K562 (cell line): Measurements from ENCODE around the gene TMTC4. TPM values are rescaled to one million over a fixed set of nuclear protein-coding genes. Genes with fewer than 3 reads are reported as not detected.

Experiments used
- ATAC-seq: fragments of 200-7000 bp; cut with Tn5 transposase; 3 replicates; pipeline ENCODE4 v1.9.1; 2020; ENCODE audit warnings: moderate library complexity
- BruUV-seq: library from RNA; stranded (reverse); fragments of 400-500 nt; replicated peaks from 2 replicates; lab custom pipeline; 2021; lab: Mats Ljungman, UMichigan
- CTCF ChIA-PET: fragments of 300-600 bp; formaldehyde crosslinking; extraction: SDS; loops from one replicate; lab custom pipeline; 2021; ENCODE audit warnings: low intra/inter-chr PET ratio; lab: Yijun Ruan, JAX
- POLR2A ChIA-PET: fragments of 300-600, 350-650 bp; sonication (Branson Sonifier 250); formaldehyde crosslinking; extraction: SDS; loops from one replicate; lab custom pipeline; 2021; ENCODE audit warnings: antibody characterized with exemption, inconsistent platforms; lab: Yijun Ruan, JAX
- DNase-seq, 4 experiments: peaks; one replicate each; pipeline versions ENCODE4 v3.0.0 to v3.0.0-alpha.2; 2011 to 2018; ENCODE audit warnings: low spot score in 3 of 4, mixed read lengths in 3 of 4; ENCODE audit errors: extremely low read depth in 1 of 4
- FAIRE-seq: peaks from 2 replicates; lab custom pipeline; 2011; peaks lifted over from hg19 to GRCh38; lab: Jason Lieb, UNC
- H2AFZ ChIP-seq: 2 replicates; pipeline ENCODE4 v1.6.0; 2011; ENCODE audit warnings: low read depth, low read length, control low read depth, inconsistent platforms
- H3K27ac ChIP-seq: fragments of 200-600 bp; 3 replicates; pipeline ENCODE4 v1.8.0; 2011; ENCODE audit warnings: low read depth, mild to moderate bottlenecking, control low read depth, inconsistent platforms, low read length, moderate library complexity, mixed read lengths; ENCODE audit errors: extremely low read depth
- H3K27me3 ChIP-seq, 2 experiments: fragments of 300-600 bp in 1 of 2; 2 replicates in 1 of 2; 3 replicates in 1 of 2; pipeline versions ENCODE4 v1.6.0 to v1.8.0; 2011; ENCODE audit warnings: inconsistent platforms in 2 of 2, low read length in 2 of 2, mild to moderate bottlenecking in 1 of 2, mixed read lengths in 1 of 2, moderate library complexity in 1 of 2; ENCODE audit not compliant: control insufficient read depth in 2 of 2, insufficient read depth in 2 of 2
- H3K36me3 ChIP-seq: fragments of 300-600 bp; 3 replicates; pipeline ENCODE4 v1.8.0; 2011; ENCODE audit warnings: mild to moderate bottlenecking, low read length, inconsistent platforms; ENCODE audit not compliant: control insufficient read depth, insufficient read depth
- H3K4me1 ChIP-seq, 2 experiments: fragments of 200-600 bp in 1 of 2; replicated peaks in 1 of 2; 2 replicates in 1 of 2; 3 replicates in 1 of 2; pipeline versions ENCODE4 v1.5.1 to v1.8.0; 2011; ENCODE audit warnings: inconsistent platforms in 2 of 2, low read length in 2 of 2, mild to moderate bottlenecking in 1 of 2, mixed read lengths in 1 of 2, moderate library complexity in 1 of 2; ENCODE audit not compliant: control insufficient read depth in 2 of 2, insufficient read depth in 2 of 2
- H3K4me2 ChIP-seq: 2 replicates; pipeline ENCODE4 v1.6.1; 2011; ENCODE audit warnings: low read length, control low read depth, inconsistent platforms, mixed read lengths; ENCODE audit not compliant: insufficient read depth
- H3K4me3 ChIP-seq: fragments of 200-600 bp; sonication (generic), shearing (Covaris generic); 2 replicates; pipeline ENCODE4 v1.5.1; 2016; ENCODE audit warnings: control low read depth, inconsistent platforms
- H3K79me2 ChIP-seq: fragments of 200-600 bp; 3 replicates; pipeline ENCODE4 v1.8.0; 2011; ENCODE audit warnings: low read length, inconsistent platforms; ENCODE audit not compliant: control insufficient read depth, insufficient read depth
- H3K9ac ChIP-seq, 2 experiments: 2 replicates each; pipeline versions ENCODE4 v1.6.0 to v1.6.1; 2011; ENCODE audit warnings: low read depth in 2 of 2, low read length in 2 of 2, control low read depth in 1 of 2, inconsistent platforms in 1 of 2, mild to moderate bottlenecking in 1 of 2, mixed read lengths in 1 of 2; ENCODE audit not compliant: insufficient read depth in 1 of 2
- H3K9me1 ChIP-seq: one replicate; pipeline ENCODE4 v1.6.0; 2011; ENCODE audit warnings: inconsistent platforms, mild to moderate bottlenecking, low read length, moderate library complexity; ENCODE audit not compliant: control insufficient read depth, insufficient read depth
- H3K9me3 ChIP-seq: replicated peaks from 2 replicates; pipeline ENCODE4 v1.5.1; 2011; ENCODE audit warnings: low read depth, low read length, inconsistent platforms; ENCODE audit not compliant: control insufficient read depth, insufficient read depth
- H4K20me1 ChIP-seq: replicated peaks from 2 replicates; pipeline ENCODE4 v1.6.1; 2011; ENCODE audit warnings: low read length, inconsistent platforms, mixed read lengths; ENCODE audit not compliant: control insufficient read depth, insufficient read depth
- BMI1 ChIP-seq: fragments of 150-350 bp; IDR thresholded peaks from 2 replicates; pipeline ENCODE4 v1.6.1; 2014; ENCODE audit warnings: low read length
- RBM25 ChIP-seq: fragments of 200-400 bp; formaldehyde crosslinking; IDR thresholded peaks from 2 replicates; pipeline ENCODE4 v1.6.1; 2018; ENCODE audit warnings: low read length, low read depth, moderate library complexity; ENCODE audit not compliant: severe bottlenecking
- ZFP36 ChIP-seq: fragments of 150-350 bp; IDR thresholded peaks from 2 replicates; pipeline ENCODE4 v1.6.1; 2018; ENCODE audit warnings: low read length, low read depth; ENCODE audit not compliant: partially characterized antibody
- ZNF197 ChIP-seq: fragments of 200-800 bp; sonication (Bioruptor generic); IDR thresholded peaks from 2 replicates; pipeline ENCODE4 v1.6.1; 2016; ENCODE audit warnings: low read depth, missing genetic modification characterization, missing compliant biosample characterization
- ZNF398 ChIP-seq: fragments of 250-450 bp; sonication (Bioruptor Pico); IDR thresholded peaks from 2 replicates; pipeline ENCODE4 v1.8.0; 2021; ENCODE audit warnings: moderate library complexity, mild to moderate bottlenecking, inconsistent platforms
- ZNF766 ChIP-seq: fragments of 200-800 bp; sonication (Bioruptor generic); conservative IDR thresholded peaks from 2 replicates; pipeline ENCODE4 v1.6.1; 2016; ENCODE audit warnings: missing genetic modification characterization, missing compliant biosample characterization
- WGBS: fragments of 100-300 bp; shearing (Covaris generic); methylation state at CpG from one replicate; pipeline ENCODE4 v1.1.6; 2016; ENCODE audit warnings: low coverage, mixed read lengths; ENCODE audit not compliant: insufficient coverage; ENCODE audit errors: missing lambda C conversion rate; 5-methylcytosine and 5-hydroxymethylcytosine counted together
- in situ Hi-C: fragments of 300-500 bp; cut with MboI; formaldehyde crosslinking; loops from 4 replicates; pipeline ENCODE4 v1.15.0; 2018; ENCODE audit warnings: inconsistent platforms, mixed read lengths
- intact Hi-C: fragments of 100-400 bp; cut with micrococcal nuclease; formaldehyde crosslinking; loops from 2 replicates; pipeline ENCODE4 v1.14.2; 2022
- polyA plus RNA-seq, 8 experiments: library from polyadenylated mRNA; depleted of rRNA in 4 of 8; stranded (reverse) in 5 of 8; unstranded in 3 of 8; fragments of >200 nt; fragmentation: Nextera tagmentation in 2 of 8; fragmentation: Illumina TruSeq in 1 of 8; extraction: Ambion mirVana in 2 of 8; extraction: Trizol in 1 of 8; gene quantifications; 2 replicates each; pipeline versions ENCODE4 v1.2.1 to v1.2.3, GENCODE V29; 2011 to 2014; ENCODE audit warnings: inconsistent platforms in 1 of 8, missing spikeins in 1 of 8
- total RNA-seq, 7 experiments: library from RNA; depleted of rRNA in 6 of 7; stranded (reverse); fragments of >200 nt in 6 of 7; fragmentation: Illumina TruSeq in 2 of 7; extraction: Trizol in 2 of 7; gene quantifications; 2 replicates each; pipeline versions ENCODE4 v1.2.1 to v1.2.3, GENCODE V29; 2011 to 2021; ENCODE audit warnings: low replicate concordance in 1 of 7
- TF ChIP-seq, protein P1 (sequence below): fragments of 450-650 bp; formaldehyde crosslinking; IDR thresholded peaks from 2 replicates; pipeline ENCODE4 v1.4.0; 2020; ENCODE audit warnings: mild to moderate bottlenecking, moderate library complexity

Gene TMTC4
- total and polyA plus RNA-seq, 9 of the 15 experiments (the other 6 are each of a cell fraction or from before 2014, with no cell fraction given): 3.5 to 16.7 (median 11.8) TPM

- FAIRE-seq: no peak
- POLR2A ChIA-PET: no interaction called here
- intact Hi-C loops: no loop called here
These were observed 47.5 kb downstream of the TMTC4 start for GRCh38 chr13:100627120-100627519.

More at GRCh38 chr13:100627120-100627519, 47.5 kb downstream of the TMTC4 start:
- Histone ChIP-seq H3K4me2 (no peak overlapping the region), H3K9ac (no peak overlapping the region), H3K27me3 (no peaks in the 10 kb centered on the region), H4K20me1 (no peaks in the 10 kb centered on the region), H2AFZ (no peak overlapping the region), H3K9me1 (no peaks in the 10 kb centered on the region), H3K27ac (no peak overlapping the region), H3K4me3 (no peak overlapping the region), H3K36me3 (peaks cover 26% of the 10 kb centered on the region; the same call in 1 of the 3 replicates), H3K79me2 (no peaks in the 10 kb centered on the region), H3K4me1 (no peaks in the 10 kb centered on the region), H3K9me3 (no peaks in the 10 kb centered on the region)
- CTCF ChIA-PET: no interaction called here
- WGBS: 91% methylated on average over 5 of the region's 15 CpGs
- no peak for TF ChIP-seq RBM25
- TF ChIP-seq ZNF766: no peak
- no peak for TF ChIP-seq ZNF197 (CRISPR knock-in tag)
- TF ChIP-seq ZNF398 (CRISPR knock-in tag): no peak
- TF ChIP-seq, protein P1, sequence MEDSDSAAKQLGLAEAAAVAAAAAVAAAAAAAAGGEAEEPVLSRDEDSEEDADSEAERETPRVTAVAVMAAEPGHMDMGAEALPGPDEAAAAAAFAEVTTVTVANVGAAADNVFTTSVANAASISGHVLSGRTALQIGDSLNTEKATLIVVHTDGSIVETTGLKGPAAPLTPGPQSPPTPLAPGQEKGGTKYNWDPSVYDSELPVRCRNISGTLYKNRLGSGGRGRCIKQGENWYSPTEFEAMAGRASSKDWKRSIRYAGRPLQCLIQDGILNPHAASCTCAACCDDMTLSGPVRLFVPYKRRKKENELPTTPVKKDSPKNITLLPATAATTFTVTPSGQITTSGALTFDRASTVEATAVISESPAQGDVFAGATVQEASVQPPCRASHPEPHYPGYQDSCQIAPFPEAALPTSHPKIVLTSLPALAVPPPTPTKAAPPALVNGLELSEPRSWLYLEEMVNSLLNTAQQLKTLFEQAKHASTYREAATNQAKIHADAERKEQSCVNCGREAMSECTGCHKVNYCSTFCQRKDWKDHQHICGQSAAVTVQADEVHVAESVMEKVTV: no peak
- no peak for TF ChIP-seq BMI1
- TF ChIP-seq ZFP36: no peak
- ATAC-seq: no peak
- DNase-seq: no peak
- BruUV-seq: no TSS peak
- in situ Hi-C loops: no loop called here
